ENCODE results near the gene SKP1. TPM values are rescaled to one million over a fixed set of nuclear protein-coding genes. Genes with fewer than 3 reads are reported as not detected.

SKP1 gene
- total RNA-seq, 1 experiment from 2014 or later: 245 TPM

DNA sequence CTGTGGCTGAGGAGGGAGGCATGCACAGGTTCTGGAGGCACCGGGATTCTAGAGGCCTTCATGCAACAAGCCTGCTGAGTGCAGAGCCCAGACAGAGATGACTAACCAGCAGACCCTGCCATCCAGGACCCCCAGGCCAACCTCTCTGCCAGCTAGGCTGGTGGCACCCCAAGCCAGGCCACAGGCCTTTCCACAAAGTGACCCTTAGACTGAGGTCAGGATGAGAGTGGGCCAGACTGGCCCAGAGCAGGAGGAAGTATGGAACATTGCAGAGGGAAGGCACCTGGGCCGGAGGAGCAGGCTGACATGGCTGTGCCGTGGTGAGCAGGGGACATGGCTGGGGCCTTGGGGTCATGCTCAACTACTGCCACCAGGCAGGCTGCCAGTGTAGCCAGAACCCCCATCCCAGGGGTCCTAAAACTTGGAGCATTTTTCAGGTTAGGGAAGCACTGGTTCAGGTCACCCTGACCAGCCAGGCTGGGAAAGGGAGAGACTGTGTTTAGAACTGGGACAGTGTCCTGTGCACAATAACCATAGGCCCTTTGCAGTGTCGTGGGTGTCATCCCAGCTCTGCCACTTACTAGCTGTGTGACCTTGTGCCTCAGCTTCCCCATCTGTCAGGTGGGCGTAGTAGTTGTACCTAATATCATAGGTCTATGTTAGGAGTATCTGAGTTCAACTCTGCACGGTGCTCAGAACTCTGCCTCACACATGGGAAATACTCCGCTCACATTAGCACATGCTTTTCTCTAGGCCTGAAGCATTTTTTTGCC is 45.0 kb downstream of the SKP1 start:
- intact Hi-C loops (cut with micrococcal nuclease): no loop called here
- H3K4me3 ChIP-seq (replicated peaks in 1 of 2; ENCODE audit: low read depth in 1 of 2, low read length in 2 of 2): no peak overlapping the region
- no TSS peak for BruUV-seq (replicated peaks)
- no peak for TF ChIP-seq EZH2phosphoT487 (IDR thresholded peaks at IDR 0.05; ENCODE audit: borderline replicate concordance)
- no peak for TF ChIP-seq SIN3A (IDR thresholded peaks at IDR 0.05; ENCODE audit: low read depth)
- TF ChIP-seq ZFX (IDR thresholded peaks at IDR 0.05): no peak
- TF ChIP-seq POLR2AphosphoS5 (IDR thresholded peaks at IDR 0.05; ENCODE audit: low read depth, low read length): no peak
- TF ChIP-seq, protein P1, sequence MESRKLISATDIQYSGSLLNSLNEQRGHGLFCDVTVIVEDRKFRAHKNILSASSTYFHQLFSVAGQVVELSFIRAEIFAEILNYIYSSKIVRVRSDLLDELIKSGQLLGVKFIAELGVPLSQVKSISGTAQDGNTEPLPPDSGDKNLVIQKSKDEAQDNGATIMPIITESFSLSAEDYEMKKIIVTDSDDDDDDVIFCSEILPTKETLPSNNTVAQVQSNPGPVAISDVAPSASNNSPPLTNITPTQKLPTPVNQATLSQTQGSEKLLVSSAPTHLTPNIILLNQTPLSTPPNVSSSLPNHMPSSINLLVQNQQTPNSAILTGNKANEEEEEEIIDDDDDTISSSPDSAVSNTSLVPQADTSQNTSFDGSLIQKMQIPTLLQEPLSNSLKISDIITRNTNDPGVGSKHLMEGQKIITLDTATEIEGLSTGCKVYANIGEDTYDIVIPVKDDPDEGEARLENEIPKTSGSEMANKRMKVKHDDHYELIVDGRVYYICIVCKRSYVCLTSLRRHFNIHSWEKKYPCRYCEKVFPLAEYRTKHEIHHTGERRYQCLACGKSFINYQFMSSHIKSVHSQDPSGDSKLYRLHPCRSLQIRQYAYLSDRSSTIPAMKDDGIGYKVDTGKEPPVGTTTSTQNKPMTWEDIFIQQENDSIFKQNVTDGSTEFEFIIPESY (IDR thresholded peaks at IDR 0.05; ENCODE audit: extremely low read depth, insufficient replicate concordance, low read length): no peak
- TF ChIP-seq ZNF274 (IDR thresholded peaks at IDR 0.05; ENCODE audit: low read depth, low read length): no peak
- TF ChIP-seq CBX3 (IDR thresholded peaks at IDR 0.05; ENCODE audit: low read depth): no peak
- TF ChIP-seq, protein P2, sequence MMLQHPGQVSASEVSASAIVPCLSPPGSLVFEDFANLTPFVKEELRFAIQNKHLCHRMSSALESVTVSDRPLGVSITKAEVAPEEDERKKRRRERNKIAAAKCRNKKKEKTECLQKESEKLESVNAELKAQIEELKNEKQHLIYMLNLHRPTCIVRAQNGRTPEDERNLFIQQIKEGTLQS (IDR thresholded peaks at IDR 0.05): no peak
- ChIA-PET RAD21 (ENCODE audit: low non-redundant PET in 1 of 2, low total read pairs in 2 of 2, uncharacterized antibody in 2 of 2, unreplicated experiment in 2 of 2) (no interaction called here), POLR2A (no interaction called here), CTCF (interaction anchor here (1.0 kb wide), 1 partner anchor 9 kb away, joined by 3 read pairs; no protein-coding TSS in a partner anchor)
- H3K36me3 ChIP-seq (ENCODE audit: control insufficient read depth in 1 of 2, insufficient read depth in 2 of 2, low read length in 2 of 2): peaks cover 0 to 8% of the 10 kb centered on the region in 2 experiments; a peak in 3 of 4 replicates
- no peak for DNase-seq (ENCODE audit: low read depth, low spot score)
- no peak overlapping the region for H3K27ac ChIP-seq (ENCODE audit: low read depth, low read length)
- H3K9ac ChIP-seq (ENCODE audit: low read length): no peak overlapping the region
- H3K27me3 ChIP-seq (ENCODE audit: insufficient read depth, low read length): no peaks in the 10 kb centered on the region
- no peaks in the 10 kb centered on the region for H3K9me3 ChIP-seq (ENCODE audit: control insufficient read depth in 1 of 2, insufficient read depth in 1 of 2, low read depth in 1 of 2, low read length in 2 of 2)
- no peak overlapping the region for H3K4me2 ChIP-seq (ENCODE audit: low read length)
- no peaks in the 10 kb centered on the region for H3K9me2 ChIP-seq (ENCODE audit: insufficient read depth)
- 0 out of 2 replicates have a peak, but pooled peaks cover 5% of the 10 kb centered on the region for H3K79me2 ChIP-seq (ENCODE audit: insufficient read depth, low read length)
- ATAC-seq: no peak
- peaks cover 0 to 5% of the 10 kb centered on the region in 2 experiments; a peak in 1 of 4 replicates for H3K4me1 ChIP-seq (ENCODE audit: control insufficient read depth in 1 of 2, insufficient read depth in 2 of 2, low read length in 2 of 2)
- H4K20me1 ChIP-seq (ENCODE audit: insufficient read depth): no peaks in the 10 kb centered on the region
- no peak overlapping the region for H2AFZ ChIP-seq (ENCODE audit: low read depth, low read length, poor library complexity, severe bottlenecking)
